Effector CD4-positive, alpha-beta T cell (primary cell): Measurements from ENCODE around the gene SRCIN1.

Source experiments
- DNase-seq: peaks from one replicate; pipeline ENCODE4 v3.0.0-alpha.2; 2020

SRCIN1 gene

GRCh38 chr17:38579083-38579480 lies 26.7 kb downstream of the SRCIN1 start:
- no peak for DNase-seq

- no peak for DNase-seq
Measured at GRCh38 chr17:38578229-38579082, 27.3 kb downstream of the SRCIN1 start.

GRCh38 chr17:38577645-38578173 lies 28.0 kb downstream of the SRCIN1 start:
- no peak for DNase-seq

- DNase-seq, result no peak
Measured at GRCh38 chr17:38577244-38577643, 28.5 kb downstream of the SRCIN1 start.

GRCh38 chr17:38575781-38576180 lies 30.0 kb downstream of the SRCIN1 start:
- DNase-seq, result no peak

GRCh38 chr17:38574712-38575111 lies 31.0 kb downstream of the SRCIN1 start:
- DNase-seq, result no peak

GRCh38 chr17:38572669-38573365 lies 32.9 kb downstream of the SRCIN1 start:
- no peak for DNase-seq

- DNase-seq, result no peak
Measured at GRCh38 chr17:38571833-38572668, 33.7 kb downstream of the SRCIN1 start.

- no peak for DNase-seq
Measured at GRCh38 chr17:38569701-38570512, 35.8 kb downstream of the SRCIN1 start.

GRCh38 chr17:38568845-38569510 lies 36.8 kb downstream of the SRCIN1 start:
- DNase-seq, result no peak

- DNase-seq, result no peak
Measured at GRCh38 chr17:38568274-38568673, 37.5 kb downstream of the SRCIN1 start.

- no peak for DNase-seq
Measured at GRCh38 chr17:38567350-38567749, 38.4 kb downstream of the SRCIN1 start.

GRCh38 chr17:38566666-38567031 lies 39.1 kb downstream of the SRCIN1 start:
- no peak for DNase-seq

- no peak for DNase-seq
Measured at GRCh38 chr17:38565853-38566665, 39.7 kb downstream of the SRCIN1 start.

- no peak for DNase-seq
Measured at GRCh38 chr17:38564869-38565268, 40.9 kb downstream of the SRCIN1 start.

GRCh38 chr17:38564254-38564837 lies 41.4 kb downstream of the SRCIN1 start:
- DNase-seq, result no peak

GRCh38 chr17:38563362-38564253 lies 42.1 kb downstream of the SRCIN1 start:
- DNase-seq, result no peak

- no peak for DNase-seq
Measured at GRCh38 chr17:38562903-38563302, 42.8 kb downstream of the SRCIN1 start.

- DNase-seq, result no peak
Measured at GRCh38 chr17:38562215-38562569, 43.6 kb downstream of the SRCIN1 start.
